ENCODE measurements around the gene MAPRE3.

GRCh38 chr2:27014771-27015433 lies 44.5 kb downstream of the MAPRE3 start:
- TF ChIP-seq CHD4 (IDR thresholded peaks at IDR 0.05; ENCODE audit: insufficient read depth, insufficient replicate concordance, low read depth, low read length, poor library complexity, severe bottlenecking) (no peak), BRD9 (IDR thresholded peaks at IDR 0.05; ENCODE audit: low read depth, partially characterized antibody) (no peak), MEIS2 (IDR thresholded peaks at IDR 0.05; ENCODE audit: partially characterized antibody) (no peak), KLF10 (CRISPR knock-in tag; IDR thresholded peaks at IDR 0.05) (no peak), ETV6 (IDR thresholded peaks at IDR 0.05; ENCODE audit: borderline replicate concordance in 1 of 2, low read depth in 2 of 2, low read length in 1 of 2) (no peak), ETV6 (CRISPR knock-in tag; IDR thresholded peaks at IDR 0.05; ENCODE audit: borderline replicate concordance) (no peak), PCBP1 (IDR thresholded peaks at IDR 0.05; ENCODE audit: low read depth, low read length, poor library complexity, severe bottlenecking) (no peak), POLR2AphosphoS5 (IDR thresholded peaks at IDR 0.05; ENCODE audit: control insufficient read depth, insufficient read depth, low read depth, low read length) (no peak), STAT6 (CRISPR knock-in tag; IDR thresholded peaks at IDR 0.05) (no peak), SRSF9 (IDR thresholded peaks at IDR 0.05; ENCODE audit: borderline replicate concordance, low read depth, low read length) (no peak), UBTF (IDR thresholded peaks at IDR 0.05; ENCODE audit: borderline replicate concordance in 1 of 2, low read depth in 2 of 2, low read length in 2 of 2) (no peak), CBX5 (IDR thresholded peaks at IDR 0.05; ENCODE audit: borderline replicate concordance, low read depth) (no peak), MTF1 (CRISPR knock-in tag; IDR thresholded peaks at IDR 0.05; ENCODE audit: borderline replicate concordance) (no peak)

Measured in K562 (cell line).